ENCODE results near the gene C16orf92.
A peak's percentile ranks its signal among the peaks of the same experiment; 100 is the strongest.

The C16orf92 gene, protein sequence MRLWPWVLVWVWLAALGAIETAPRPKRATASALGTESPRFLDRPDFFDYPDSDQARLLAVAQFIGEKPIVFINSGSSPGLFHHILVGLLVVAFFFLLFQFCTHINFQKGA

DNA sequence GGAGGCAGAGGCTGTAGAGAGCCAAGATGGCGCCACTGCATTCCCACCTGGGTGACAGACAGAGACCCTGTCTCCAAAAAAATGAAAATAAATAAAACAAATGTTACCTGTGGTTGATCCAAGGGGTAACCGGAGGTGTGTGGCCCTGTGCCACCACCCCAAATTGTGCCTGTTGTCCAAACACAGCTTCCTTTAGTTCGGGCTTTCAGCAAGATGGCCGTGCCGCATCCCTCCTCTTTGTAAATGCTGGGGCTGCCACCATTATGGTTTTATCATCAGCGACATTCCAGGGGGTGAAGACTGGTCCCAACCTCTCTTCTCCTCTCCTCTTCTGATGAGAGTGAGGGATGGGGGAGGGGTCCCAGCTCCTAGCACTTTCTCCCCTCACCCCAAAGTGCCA, at the start of gene C16orf92:
Gene C16orf92 (plus strand): TSS at position 312 of the 400 bp plus-strand sequence. CDS start 143 bp downstream, outside the sequence.
- H3K4me3 ChIP-seq (ENCODE audit: low read length): no peak within 1 kb of the TSS
- no peak for TF ChIP-seq ZNF274 (IDR thresholded peaks at IDR 0.05; ENCODE audit: low read depth, low read length)

DNA sequence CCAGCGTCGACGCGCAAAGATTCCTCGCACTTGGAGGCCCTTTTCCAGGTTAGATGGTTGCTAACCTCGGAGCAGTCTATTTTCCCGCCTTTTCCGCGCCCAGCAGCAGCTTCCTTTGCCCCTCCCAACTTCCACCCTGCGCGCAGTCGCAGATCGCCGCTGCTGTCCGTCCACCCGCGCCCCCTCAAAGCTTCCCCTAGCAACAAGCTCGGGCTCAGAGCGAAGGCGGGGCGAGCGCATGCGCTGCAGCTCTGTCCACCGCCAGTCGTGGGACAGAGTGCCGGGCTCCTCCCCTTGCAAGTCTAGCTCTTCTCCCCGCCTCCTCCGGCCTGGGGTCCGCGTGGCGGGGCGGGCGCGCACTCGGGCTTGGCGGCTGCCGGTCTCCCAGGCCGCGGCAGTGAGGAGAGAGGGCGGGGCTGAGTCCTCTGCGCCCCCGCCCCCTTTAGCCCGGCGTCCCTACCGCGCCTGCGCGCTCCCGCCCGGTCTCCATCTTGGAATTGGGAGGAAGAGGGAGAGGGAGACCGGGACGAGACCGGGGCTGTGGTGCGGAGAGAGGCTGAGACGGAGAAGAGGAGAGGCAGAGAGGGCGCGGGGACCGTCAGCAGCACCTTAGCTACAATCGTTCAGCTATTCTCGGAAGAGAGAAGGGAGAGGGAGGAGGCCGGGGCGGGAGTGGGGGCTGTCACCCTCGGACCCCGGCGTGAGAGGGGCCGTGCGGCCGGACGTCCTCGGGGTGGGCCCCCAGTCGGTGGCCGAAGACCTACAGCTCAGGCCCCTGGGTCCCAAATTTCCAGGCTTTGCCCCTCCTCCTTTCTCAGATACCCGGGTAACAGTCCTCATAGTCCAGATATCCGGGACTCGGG, 49.4 kb upstream of the C16orf92 start, which contains the start of gene TAOK2:
Gene TAOK2 (plus strand): TSS at position 485 of the 863 bp plus-strand sequence. CDS start 3,905 bp downstream, outside the sequence.
- TF ChIP-seq ZNF274 (IDR thresholded peaks at IDR 0.05; ENCODE audit: low read depth, low read length): no peak
- H3K4me3 ChIP-seq (ENCODE audit: low read length): peak within 1 kb of the TSS; percentile 90

DNA sequence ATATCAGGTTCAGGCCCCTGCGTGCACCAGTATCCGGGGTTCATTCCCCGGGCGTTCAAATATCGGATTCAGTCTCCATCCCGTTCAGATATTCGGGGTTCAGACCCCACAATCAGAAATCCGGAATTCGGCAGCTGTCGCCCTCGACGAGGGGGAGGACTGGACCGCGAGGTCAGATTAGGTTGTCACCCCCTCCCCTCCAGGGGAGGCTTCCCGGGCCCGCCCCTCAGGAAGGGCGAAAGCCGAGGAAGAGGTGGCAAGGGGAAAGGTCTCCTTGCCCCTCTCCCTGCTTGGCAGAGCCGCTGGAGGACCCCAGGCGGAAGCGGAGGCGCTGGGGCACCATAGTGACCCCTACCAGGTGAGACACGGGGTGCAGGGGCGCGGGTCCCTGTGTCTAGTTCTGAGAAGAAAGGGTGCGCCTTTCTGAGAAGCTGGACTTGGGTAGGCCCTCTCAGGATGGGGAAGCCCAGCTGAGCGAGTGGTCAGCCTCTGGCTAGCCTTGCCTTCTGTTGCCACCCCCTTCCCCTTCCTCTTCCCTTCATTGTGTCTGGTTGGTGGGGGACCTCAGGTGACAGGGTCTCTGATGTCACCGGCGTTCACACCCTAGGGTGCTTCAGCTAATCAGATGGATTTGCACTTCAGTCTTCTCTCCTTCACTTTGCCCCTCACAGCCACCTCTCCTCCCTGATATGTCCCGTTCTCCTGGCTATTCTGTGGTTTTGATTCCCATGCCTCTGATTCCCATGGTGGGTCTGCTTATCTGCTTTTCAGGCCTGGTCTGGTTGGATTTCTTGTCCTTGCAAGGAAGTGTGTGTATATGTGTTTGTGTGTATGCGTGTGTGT, 48.5 kb upstream of the C16orf92 start:
- H3K4me3 ChIP-seq (ENCODE audit: low read length): peak overlapping the region; percentile 90
- TF ChIP-seq ZNF274 (IDR thresholded peaks at IDR 0.05; ENCODE audit: low read depth, low read length): no peak

DNA sequence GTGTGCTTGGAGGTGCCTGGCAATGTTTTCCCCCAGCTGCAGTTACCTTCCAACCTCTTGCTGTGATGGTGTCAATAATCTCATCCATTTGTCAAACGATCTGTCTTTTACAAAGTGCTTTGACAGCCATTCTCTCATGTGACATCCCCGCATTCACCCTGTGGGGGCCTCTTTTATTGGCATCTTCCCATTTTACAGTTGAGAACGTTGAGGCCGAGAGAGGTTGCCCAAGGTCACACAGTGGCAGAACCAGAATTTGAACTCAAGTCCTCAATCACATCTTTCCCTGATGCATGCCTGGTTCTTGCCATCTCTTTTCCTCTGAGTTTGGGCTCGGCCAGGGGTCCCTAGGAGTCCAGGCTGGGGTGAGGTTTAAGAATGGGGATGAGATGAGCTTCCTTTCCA, 47.9 kb upstream of the C16orf92 start:
- peak overlapping the region; percentile 90 for H3K4me3 ChIP-seq (ENCODE audit: low read length)
- TF ChIP-seq ZNF274 (IDR thresholded peaks at IDR 0.05; ENCODE audit: low read depth, low read length): no peak

DNA sequence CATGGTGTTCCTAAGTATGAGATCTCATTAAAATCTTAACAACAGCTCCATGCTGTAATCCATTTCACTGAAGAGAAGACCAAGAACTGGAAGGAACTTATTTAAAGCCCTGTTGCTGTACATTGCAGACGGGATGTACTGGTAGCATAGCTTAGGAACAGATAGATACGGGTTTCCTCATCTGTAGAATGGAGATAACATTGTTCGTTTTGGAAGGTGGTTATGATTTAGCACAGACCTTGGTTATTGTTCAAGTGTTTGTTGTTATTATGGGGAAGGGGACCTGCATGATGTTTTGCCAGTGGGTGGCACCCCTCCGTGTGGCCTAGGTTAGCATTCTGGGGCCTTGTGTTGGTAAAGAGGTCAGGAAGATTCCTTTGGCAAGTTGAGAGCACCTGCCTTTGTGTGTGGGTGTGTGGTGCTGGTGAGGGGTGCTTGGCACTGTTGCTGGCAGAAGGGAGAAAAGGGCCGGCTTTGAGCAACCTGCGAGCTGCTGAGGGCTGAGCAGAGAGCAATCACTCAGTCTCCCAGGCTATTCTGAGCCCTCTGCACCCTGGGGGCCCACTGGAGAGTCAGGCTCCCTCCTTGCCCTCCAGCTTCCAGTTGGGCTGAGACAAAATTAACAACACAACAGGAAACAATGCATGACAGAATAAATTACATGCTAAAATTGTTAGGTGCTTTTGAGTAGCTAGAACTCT, 47.0 kb upstream of the C16orf92 start:
- peak overlapping the region; percentile 90 for H3K4me3 ChIP-seq (ENCODE audit: low read length)
- TF ChIP-seq ZNF274 (IDR thresholded peaks at IDR 0.05; ENCODE audit: low read depth, low read length): no peak

DNA sequence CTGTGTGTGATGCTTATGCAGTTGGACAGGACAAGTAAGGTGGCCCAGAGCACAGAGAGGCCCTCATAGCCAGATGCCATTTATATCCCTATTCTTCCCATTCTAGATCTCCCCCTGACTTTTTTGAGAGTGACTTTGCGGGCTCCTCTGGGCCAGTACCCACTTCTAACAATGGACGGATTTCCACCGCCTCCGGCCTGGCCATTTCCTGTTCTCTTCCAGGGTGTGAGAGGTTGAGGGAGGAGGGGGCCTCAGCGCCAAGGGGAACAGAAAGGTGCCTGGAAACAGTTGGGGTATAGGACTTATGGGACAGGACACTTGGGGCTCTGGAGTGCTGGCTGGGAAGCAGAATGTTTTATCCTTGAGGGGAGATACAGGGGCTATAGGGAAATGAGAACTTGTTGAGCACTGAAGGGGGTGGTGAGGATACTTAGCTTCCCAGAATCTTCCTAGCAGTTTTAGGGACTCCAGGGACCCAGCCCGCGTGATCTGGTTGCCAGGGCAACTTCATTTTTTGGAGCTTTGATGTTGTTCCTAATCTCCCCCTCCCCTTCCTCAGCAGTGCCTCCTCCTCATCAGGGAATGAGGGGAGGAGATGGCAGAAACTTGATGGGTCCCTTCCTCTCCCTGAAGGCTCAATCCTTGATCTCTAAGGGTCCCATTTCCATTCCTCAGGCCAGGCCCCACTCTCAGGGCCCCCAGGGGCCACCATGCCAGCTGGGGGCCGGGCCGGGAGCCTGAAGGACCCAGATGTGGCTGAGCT, 45.8 kb upstream of the C16orf92 start:
- H3K4me3 ChIP-seq (ENCODE audit: low read length): no peak overlapping the region

DNA sequence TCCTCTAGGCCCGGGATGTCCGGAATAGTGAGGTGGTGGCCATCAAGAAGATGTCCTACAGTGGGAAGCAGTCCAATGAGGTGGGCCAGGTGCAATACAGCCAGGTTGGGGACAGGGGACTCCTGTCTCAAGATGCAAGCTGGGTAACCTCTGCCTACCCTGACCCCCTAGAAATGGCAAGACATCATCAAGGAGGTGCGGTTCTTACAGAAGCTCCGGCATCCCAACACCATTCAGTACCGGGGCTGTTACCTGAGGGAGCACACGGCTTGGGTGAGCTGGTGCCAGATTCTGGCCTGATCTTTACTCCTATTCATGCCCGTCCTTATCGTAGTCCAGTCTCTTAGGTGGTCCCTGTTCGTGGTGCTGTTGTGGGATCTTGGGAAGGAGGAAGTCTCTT, 44.9 kb upstream of the C16orf92 start:
- no peak for TF ChIP-seq ZNF274 (IDR thresholded peaks at IDR 0.05; ENCODE audit: low read depth, low read length)
- H3K4me3 ChIP-seq (ENCODE audit: low read length): no peak overlapping the region

More for the DNA sequence above, 45.8 kb upstream of the C16orf92 start:
- TF ChIP-seq ZNF274 (IDR thresholded peaks at IDR 0.05; ENCODE audit: low read depth, low read length): no peak

DNA sequence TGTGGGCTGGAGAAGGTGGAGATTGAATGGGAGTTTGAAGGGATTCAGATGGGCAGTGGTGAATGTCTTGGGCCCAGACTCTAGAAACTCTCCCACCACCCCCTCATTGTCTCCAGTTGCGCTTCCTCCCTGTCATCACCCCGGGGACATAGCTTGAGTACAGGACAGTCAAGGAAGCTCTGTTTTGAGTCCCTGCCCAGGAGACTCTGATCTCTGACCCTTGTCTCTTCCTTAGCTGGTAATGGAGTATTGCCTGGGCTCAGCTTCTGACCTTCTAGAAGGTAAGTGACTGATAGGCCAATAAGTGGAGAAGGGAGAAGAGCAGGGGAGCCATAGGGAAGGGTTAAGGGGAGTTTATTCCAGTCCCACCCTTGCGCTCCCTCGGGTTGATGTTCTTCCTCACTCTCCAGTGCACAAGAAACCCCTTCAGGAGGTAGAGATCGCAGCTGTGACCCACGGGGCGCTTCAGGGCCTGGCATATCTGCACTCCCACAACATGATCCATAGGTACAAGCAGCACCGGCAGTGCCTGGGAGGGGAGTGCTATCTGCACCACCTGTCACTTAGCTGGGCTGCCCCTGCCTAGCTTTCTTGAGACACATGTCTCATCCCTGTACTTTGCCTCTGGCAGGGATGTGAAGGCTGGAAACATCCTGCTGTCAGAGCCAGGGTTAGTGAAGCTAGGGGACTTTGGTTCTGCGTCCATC, 44.3 kb upstream of the C16orf92 start:
- no peak overlapping the region for H3K4me3 ChIP-seq (ENCODE audit: low read length)
- no peak for TF ChIP-seq ZNF274 (IDR thresholded peaks at IDR 0.05; ENCODE audit: low read depth, low read length)

DNA sequence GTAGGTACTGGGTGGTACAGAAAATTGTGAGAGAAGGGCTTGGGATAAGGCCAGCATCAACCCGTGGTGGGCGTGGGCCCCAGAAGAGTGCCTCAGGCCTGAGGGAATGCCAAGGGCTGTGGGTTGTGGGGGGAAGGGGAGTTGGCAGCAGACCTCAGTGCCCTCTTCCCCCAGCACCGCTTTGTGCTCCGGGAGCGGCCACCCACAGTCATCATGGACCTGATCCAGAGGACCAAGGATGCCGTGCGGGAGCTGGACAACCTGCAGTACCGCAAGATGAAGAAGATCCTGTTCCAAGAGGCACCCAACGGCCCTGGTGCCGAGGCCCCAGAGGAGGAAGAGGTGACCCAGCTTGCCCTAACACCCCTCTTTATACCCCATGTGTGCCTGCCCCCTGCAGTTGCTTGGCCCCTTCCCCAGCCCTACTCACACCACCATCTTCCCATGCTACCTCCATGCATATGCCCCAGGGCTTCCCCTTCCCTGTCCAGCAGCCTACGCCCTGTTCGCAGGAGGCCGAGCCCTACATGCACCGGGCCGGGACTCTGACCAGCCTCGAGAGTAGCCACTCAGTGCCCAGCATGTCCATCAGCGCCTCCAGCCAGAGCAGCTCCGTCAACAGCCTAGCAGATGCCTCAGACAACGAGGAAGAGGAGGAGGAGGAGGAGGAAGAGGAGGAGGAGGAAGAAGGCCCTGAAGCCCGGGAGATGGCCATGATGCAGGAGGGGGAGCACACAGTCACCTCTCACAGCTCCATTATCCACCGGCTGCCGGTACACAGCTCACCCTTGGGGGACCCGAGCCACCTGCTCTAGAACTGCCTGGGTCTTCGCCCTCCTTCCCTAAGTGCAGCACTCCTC, 40.2 kb upstream of the C16orf92 start:
- H3K4me3 ChIP-seq (ENCODE audit: low read length): no peak overlapping the region
- no peak for TF ChIP-seq ZNF274 (IDR thresholded peaks at IDR 0.05; ENCODE audit: low read depth, low read length)

DNA sequence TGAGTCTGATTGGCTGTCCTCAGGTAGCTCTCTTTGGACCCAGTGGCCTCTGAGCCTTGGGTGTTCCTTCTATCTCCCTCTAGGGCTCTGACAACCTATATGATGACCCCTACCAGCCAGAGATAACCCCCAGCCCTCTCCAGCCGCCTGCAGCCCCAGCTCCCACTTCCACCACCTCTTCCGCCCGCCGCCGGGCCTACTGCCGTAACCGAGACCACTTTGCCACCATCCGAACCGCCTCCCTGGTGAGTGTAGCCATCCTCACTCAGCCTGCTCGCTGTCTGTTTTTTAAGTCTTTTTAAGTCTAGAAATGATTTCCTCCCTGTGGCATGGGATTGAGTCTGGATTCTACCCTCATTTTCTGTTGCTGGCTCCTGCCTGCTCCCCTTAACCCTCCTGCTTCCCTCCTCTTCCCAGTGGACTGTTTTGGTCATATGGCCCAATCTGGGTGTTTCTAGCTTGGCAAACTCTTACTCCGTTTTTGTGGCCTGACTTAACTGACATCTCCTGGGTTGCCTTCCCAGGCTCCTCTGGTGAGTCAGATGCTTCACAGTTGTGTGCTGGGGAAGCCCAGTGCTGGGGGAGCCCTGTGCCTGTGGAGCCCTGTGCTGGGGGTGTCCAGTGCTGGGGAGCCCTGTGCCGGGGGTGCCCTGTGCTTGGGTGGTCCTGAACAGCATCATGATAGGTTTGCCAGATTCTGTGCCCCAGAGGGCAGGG, 39.4 kb upstream of the C16orf92 start:
- TF ChIP-seq ZNF274 (IDR thresholded peaks at IDR 0.05; ENCODE audit: low read depth, low read length): no peak
- H3K4me3 ChIP-seq (ENCODE audit: low read length): no peak overlapping the region

DNA sequence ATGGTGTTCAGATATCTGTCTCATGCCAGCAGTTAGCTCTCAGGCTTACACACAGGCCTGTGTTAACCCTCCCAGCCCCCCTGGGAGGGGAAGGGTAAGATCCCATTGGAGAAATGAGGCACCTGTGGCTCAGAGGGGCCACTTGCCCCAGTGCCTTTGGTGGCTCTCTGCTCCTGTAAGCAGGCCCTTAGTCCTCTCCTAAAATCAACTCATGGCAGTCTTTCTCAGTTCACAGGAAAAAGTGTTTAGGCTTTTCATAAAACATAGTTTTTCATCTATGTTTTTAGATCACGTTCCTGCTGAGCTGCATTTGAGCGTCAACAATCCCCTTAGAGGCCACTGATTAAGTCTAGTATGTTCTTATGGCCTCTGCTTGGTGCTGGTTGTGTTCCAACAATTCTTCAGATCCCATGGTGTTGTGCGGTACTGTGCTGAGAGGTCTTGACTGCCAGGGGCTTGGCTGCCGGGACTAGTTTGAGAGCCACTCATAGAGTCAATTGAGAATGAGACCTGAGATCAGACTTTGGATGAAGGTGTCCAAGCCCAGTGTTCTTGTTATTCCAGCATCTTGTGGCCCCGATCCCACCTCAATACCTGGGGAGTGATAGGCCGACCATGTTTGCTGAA, 38.7 kb upstream of the C16orf92 start:
- no peak for TF ChIP-seq ZNF274 (IDR thresholded peaks at IDR 0.05; ENCODE audit: low read depth, low read length)
- no peak overlapping the region for H3K4me3 ChIP-seq (ENCODE audit: low read length)

Measured in GM08714 (cell line).